MCF 10A (cell line): ENCODE data around the gene ROR1. TPM values are rescaled to one million over a fixed set of nuclear protein-coding genes. Genes with fewer than 3 reads are reported as not detected.
A peak's percentile ranks its signal among the peaks of the same experiment; 100 is the strongest.

ENCODE experiments used
- BruUV-seq: library from RNA; stranded (reverse); fragments of 400-500 nt; replicated peaks from 2 replicates; lab custom pipeline; 2021; lab: Mats Ljungman, UMichigan
- CTCF ChIA-PET: fragments of 300-600 bp; sonication (Branson Sonifier 250); formaldehyde crosslinking; extraction: SDS; loops from one replicate; lab custom pipeline; 2021; ENCODE audit warnings: antibody characterized with exemption, inconsistent platforms; lab: Yijun Ruan, JAX
- POLR2A ChIA-PET: fragments of 300-600, 350-650 bp; sonication (Branson Sonifier 250); formaldehyde crosslinking; extraction: SDS; loops from one replicate; lab custom pipeline; 2020; ENCODE audit warnings: antibody characterized with exemption, inconsistent platforms; lab: Yijun Ruan, JAX
- DNase-seq: peaks from one replicate; pipeline ENCODE4 v3.0.0-alpha.2; 2018; ENCODE audit not compliant: unreplicated experiment
- H3K27ac Mint-ChIP-seq: one replicate; pipeline ENCODE4 v1.8.0; 2022; ENCODE audit warnings: mild to moderate bottlenecking, low read depth, mixed read lengths; ENCODE audit not compliant: unreplicated experiment
- H3K27me3 Mint-ChIP-seq: one replicate; pipeline ENCODE4 v1.8.0; 2022; ENCODE audit warnings: mixed read lengths; ENCODE audit not compliant: insufficient read depth, unreplicated experiment
- H3K36me3 Mint-ChIP-seq: one replicate; pipeline ENCODE4 v1.8.0; 2022; ENCODE audit warnings: mild to moderate bottlenecking, moderate library complexity, mixed read lengths; ENCODE audit not compliant: insufficient read depth, unreplicated experiment
- H3K4me1 Mint-ChIP-seq: one replicate; pipeline ENCODE4 v1.8.0; 2022; ENCODE audit warnings: mixed read lengths; ENCODE audit not compliant: insufficient read depth, unreplicated experiment
- H3K4me3 Mint-ChIP-seq: one replicate; pipeline ENCODE4 v1.8.0; 2022; ENCODE audit warnings: mild to moderate bottlenecking, moderate library complexity, mixed read lengths; ENCODE audit not compliant: unreplicated experiment
- H3K9me3 Mint-ChIP-seq: one replicate; pipeline ENCODE4 v1.8.0; 2022; ENCODE audit warnings: mixed read lengths; ENCODE audit not compliant: unreplicated experiment
- CTCF ChIP-seq: fragments of 200-600 bp; IDR thresholded peaks from one replicate; pipeline ENCODE4 v1.8.0; 2022; ENCODE audit warnings: antibody characterized with exemption, mild to moderate bottlenecking; ENCODE audit not compliant: unreplicated experiment
- intact Hi-C: fragments of 100-400 bp; cut with micrococcal nuclease; formaldehyde crosslinking; loops from 2 replicates; pipeline ENCODE4 v1.14.1; 2022
- total RNA-seq: library from RNA; stranded (reverse); gene quantifications from 2 replicates; pipeline ENCODE4 v1.2.3, GENCODE V29; 2022

The ROR1 gene
- total RNA-seq, 1 experiment from 2014 or later: 4.6 TPM

- intact Hi-C loops: no loop called here
- TSS peak; percentile 80 for BruUV-seq
- peaks cover 15% of the 10 kb centered on the region for H3K4me1 Mint-ChIP-seq
- H3K27me3 Mint-ChIP-seq: no peaks in the 10 kb centered on the region
- peaks cover 6% of the 10 kb centered on the region for H3K9me3 Mint-ChIP-seq
- peak overlapping the region; percentile 49 for H3K27ac Mint-ChIP-seq
- no peak for TF ChIP-seq CTCF
- ChIA-PET POLR2A (interaction anchor here (0.6 to 0.9 kb wide), 2 partner anchors 9 to 42 kb away, joined by 3 to 4 read pairs; no protein-coding TSS in a partner anchor), CTCF (interaction anchor here (0.9 kb wide), 1 partner anchor 52 kb away, joined by 3 read pairs; no protein-coding TSS in a partner anchor)
- peak; percentile 9 for DNase-seq
- no peak overlapping the region for H3K4me3 Mint-ChIP-seq
- H3K36me3 Mint-ChIP-seq: no peaks in the 10 kb centered on the region
Measured at GRCh38 chr1:63827411-63828321, 53.8 kb downstream of the ROR1 start.

GRCh38 chr1:63828322-63829044, 54.7 kb downstream of the ROR1 start:
- no peak overlapping the region for H3K27ac Mint-ChIP-seq
- peaks cover 15% of the 10 kb centered on the region for H3K4me1 Mint-ChIP-seq
- no TSS peak for BruUV-seq
- CTCF ChIA-PET: interaction anchor here (0.9 kb wide), 1 partner anchor 53 kb away, joined by 3 read pairs; no protein-coding TSS in a partner anchor
- DNase-seq: no peak
- H3K36me3 Mint-ChIP-seq: no peaks in the 10 kb centered on the region
- peaks cover 6% of the 10 kb centered on the region for H3K9me3 Mint-ChIP-seq
- POLR2A ChIA-PET: interaction anchor here (0.6 to 1.2 kb wide), 2 partner anchors 8 to 36 kb away, joined by 4 read pairs; no protein-coding TSS in a partner anchor
- no peak overlapping the region for H3K4me3 Mint-ChIP-seq
- no peaks in the 10 kb centered on the region for H3K27me3 Mint-ChIP-seq
- intact Hi-C loops: no loop called here
- TF ChIP-seq CTCF: no peak

- Mint-ChIP-seq H3K27ac (no peak overlapping the region), H3K36me3 (no peaks in the 10 kb centered on the region), H3K9me3 (peaks cover 6% of the 10 kb centered on the region), H3K4me3 (no peak overlapping the region), H3K27me3 (no peaks in the 10 kb centered on the region), H3K4me1 (peaks cover 18% of the 10 kb centered on the region)
- DNase-seq: peak; percentile 13
- ChIA-PET POLR2A (interaction anchor here (0.7 to 1.2 kb wide), 2 partner anchors 34 to 35 kb away, joined by 3 to 4 read pairs; no protein-coding TSS in a partner anchor), CTCF (interaction anchor here (0.5 to 1.2 kb wide), 2 partner anchors 14 to 137 kb away, joined by 3 read pairs; no protein-coding TSS in a partner anchor)
- no TSS peak for BruUV-seq
- intact Hi-C loops: no loop called here
- no peak for TF ChIP-seq CTCF
Measured at GRCh38 chr1:63829349-63830327, 55.8 kb downstream of the ROR1 start.
